Loucy (cell line): Measurements from ENCODE around the gene SLIT1.

Source experiments
- H2AFZ ChIP-seq: fragments of 200-600 bp; sonication (generic); 2 replicates; pipeline ENCODE4 v1.6.0; 2016; ENCODE audit warnings: antibody characterized with exemption, mild to moderate bottlenecking, low read length, moderate library complexity
- H3F3A ChIP-seq: fragments of 200-600 bp; 2 replicates; pipeline ENCODE4 v1.6.0; 2016; ENCODE audit warnings: antibody characterized with exemption, low read depth, mild to moderate bottlenecking
- H3K27me3 ChIP-seq: fragments of 200-600 bp; sonication (generic); 2 replicates; pipeline ENCODE4 v1.6.1; 2014; ENCODE audit warnings: low read length, mild to moderate bottlenecking; ENCODE audit not compliant: insufficient read depth, poor library complexity, severe bottlenecking
- H3K36me3 ChIP-seq: fragments of 200-600 bp; sonication (generic); 2 replicates; pipeline ENCODE4 v1.6.1; 2016; ENCODE audit warnings: low read length; ENCODE audit not compliant: insufficient read depth
- H3K4me1 ChIP-seq: fragments of 200-600 bp; sonication (generic); 2 replicates; pipeline ENCODE4 v1.5.1; 2014; ENCODE audit warnings: low read length, mild to moderate bottlenecking; ENCODE audit not compliant: insufficient read depth, poor library complexity, severe bottlenecking
- H3K4me2 ChIP-seq: fragments of 200-600 bp; sonication (generic); 2 replicates; pipeline ENCODE4 v1.6.0; 2014; ENCODE audit warnings: antibody characterized with exemption, low read length, low read depth, mild to moderate bottlenecking; ENCODE audit not compliant: poor library complexity, severe bottlenecking
- H3K4me3 ChIP-seq: fragments of 200-600 bp; sonication (generic); 2 replicates; pipeline ENCODE4 v1.5.1; 2014; ENCODE audit warnings: low read length, mild to moderate bottlenecking, mixed read lengths; ENCODE audit not compliant: poor library complexity, severe bottlenecking
- H3K79me2 ChIP-seq: fragments of 200-600 bp; sonication (generic); 2 replicates; pipeline ENCODE4 v1.6.1; 2014; ENCODE audit warnings: low read length; ENCODE audit not compliant: insufficient read depth
- H3K9ac ChIP-seq: fragments of 200-600 bp; sonication (generic); 2 replicates; pipeline ENCODE4 v1.6.0; 2014; ENCODE audit warnings: mild to moderate bottlenecking, low read depth, low read length, moderate library complexity; ENCODE audit not compliant: poor library complexity, severe bottlenecking
- H3K9me2 ChIP-seq: fragments of 200-600 bp; sonication (generic); replicated peaks from 2 replicates; pipeline ENCODE4 v1.6.1; 2016; ENCODE audit warnings: low read depth, low read length, mixed read lengths
- H3K9me3 ChIP-seq: fragments of 200-600 bp; sonication (generic); 2 replicates; pipeline ENCODE4 v1.6.1; 2014; ENCODE audit warnings: mild to moderate bottlenecking, antibody characterized with exemption, low read length, low read depth; ENCODE audit not compliant: insufficient read depth
- H4K20me1 ChIP-seq: fragments of 200-600 bp; sonication (generic); 2 replicates; pipeline ENCODE4 v1.6.0; 2014; ENCODE audit warnings: antibody characterized with exemption, low read length, mild to moderate bottlenecking; ENCODE audit not compliant: insufficient read depth, poor library complexity, severe bottlenecking
- CTCF ChIP-seq: fragments of 200-600 bp; sonication (generic); conservative IDR thresholded peaks from 2 replicates; pipeline ENCODE4 v1.5.1; 2014; ENCODE audit warnings: mild to moderate bottlenecking, antibody characterized with exemption, low read length
- EZH2phosphoT487 ChIP-seq: fragments of 200-600 bp; IDR thresholded peaks from 2 replicates; pipeline ENCODE4 v1.6.1; 2018; ENCODE audit warnings: antibody characterized with exemption, mild to moderate bottlenecking, moderate library complexity, borderline replicate concordance

Gene SLIT1

GRCh38 chr10:97078261-97078937 is 107.4 kb downstream of the SLIT1 start:
- Histone ChIP-seq H3K9ac (no peak overlapping the region), H3K4me2 (no peak overlapping the region), H2AFZ (no peak overlapping the region), H4K20me1 (no peaks in the 10 kb centered on the region), H3K27me3 (no peaks in the 10 kb centered on the region), H3K4me1 (no peaks in the 10 kb centered on the region), H3K9me2 (no peaks in the 10 kb centered on the region), H3K79me2 (no peaks in the 10 kb centered on the region), H3K9me3 (no peaks in the 10 kb centered on the region), H3K4me3 (no peak overlapping the region), H3K36me3 (no peaks in the 10 kb centered on the region), H3F3A (no peaks in the 10 kb centered on the region)
- TF ChIP-seq CTCF, result no peak
- no peak for TF ChIP-seq EZH2phosphoT487

GRCh38 chr10:97076781-97077180 is 109.0 kb downstream of the SLIT1 start:
- H3K79me2 ChIP-seq, result no peaks in the 10 kb centered on the region
- no peaks in the 10 kb centered on the region for H3K36me3 ChIP-seq
- H3K4me1 ChIP-seq, result no peaks in the 10 kb centered on the region
- H3K4me3 ChIP-seq, result no peak overlapping the region
- H3K9me3 ChIP-seq, result no peaks in the 10 kb centered on the region
- H3K9ac ChIP-seq, result no peak overlapping the region
- H3K9me2 ChIP-seq, result no peaks in the 10 kb centered on the region
- TF ChIP-seq CTCF, result no peak
- no peak for TF ChIP-seq EZH2phosphoT487
- no peaks in the 10 kb centered on the region for H3K27me3 ChIP-seq
- no peaks in the 10 kb centered on the region for H4K20me1 ChIP-seq
- no peak overlapping the region for H2AFZ ChIP-seq
- H3K4me2 ChIP-seq, result no peak overlapping the region
- H3F3A ChIP-seq, result no peaks in the 10 kb centered on the region

GRCh38 chr10:97075961-97076525 is 109.7 kb downstream of the SLIT1 start:
- H3F3A ChIP-seq, result no peaks in the 10 kb centered on the region
- no peaks in the 10 kb centered on the region for H3K9me2 ChIP-seq
- H3K27me3 ChIP-seq, result no peaks in the 10 kb centered on the region
- no peaks in the 10 kb centered on the region for H3K36me3 ChIP-seq
- H3K9me3 ChIP-seq, result no peaks in the 10 kb centered on the region
- no peak overlapping the region for H3K9ac ChIP-seq
- no peaks in the 10 kb centered on the region for H3K4me1 ChIP-seq
- H3K4me2 ChIP-seq, result no peak overlapping the region
- no peaks in the 10 kb centered on the region for H3K79me2 ChIP-seq
- no peaks in the 10 kb centered on the region for H4K20me1 ChIP-seq
- TF ChIP-seq EZH2phosphoT487 (no peak), CTCF (no peak)
- no peak overlapping the region for H3K4me3 ChIP-seq
- no peak overlapping the region for H2AFZ ChIP-seq
